ENCODE measurements around the gene RHNO1. TPM values are rescaled to one million over a fixed set of nuclear protein-coding genes. Genes with fewer than 3 reads are reported as not detected.

RHNO1 gene
- total and polyA plus RNA-seq, 2 of the 8 experiments (the other 6 are each of a cell fraction or from before 2014, with no cell fraction given): 55.8 to 56.9 TPM

DNA sequence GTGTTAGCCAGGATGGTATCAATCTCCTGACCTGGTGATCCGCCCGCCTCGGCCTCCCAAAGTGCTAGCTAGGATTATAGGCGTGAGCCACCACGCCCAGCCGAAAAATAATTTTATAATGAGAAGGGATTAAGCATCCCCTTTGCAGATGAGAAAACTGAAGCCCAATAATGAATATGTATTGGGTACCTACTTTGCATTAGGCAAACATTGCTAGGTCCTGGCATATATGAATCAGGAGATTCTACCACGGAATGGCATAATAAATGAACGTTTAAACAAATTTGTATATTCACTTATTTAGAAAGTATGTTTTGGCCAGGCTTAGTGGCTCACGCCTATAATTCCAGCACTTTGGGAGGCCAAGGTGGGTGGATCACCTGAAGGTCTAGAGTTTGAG is 46.0 kb downstream of the RHNO1 start (continued):
- TF ChIP-seq CHD7 (IDR thresholded peaks at IDR 0.05; ENCODE audit: insufficient replicate concordance, low read length) (no peak), TAF1 (IDR thresholded peaks at IDR 0.05; ENCODE audit: low read depth, low read length) (no peak), ATF2 (IDR thresholded peaks at IDR 0.05; ENCODE audit: low read length) (no peak), CBX8 (IDR thresholded peaks at IDR 0.05; ENCODE audit: borderline replicate concordance, low read depth, low read length) (no peak), EP300 (IDR thresholded peaks at IDR 0.05; ENCODE audit: borderline replicate concordance in 1 of 2, low read depth in 2 of 2, low read length in 2 of 2) (no peak), POLR2A (IDR thresholded peaks at IDR 0.05; ENCODE audit: control extremely low read depth in 1 of 2, low read depth in 2 of 2, low read length in 2 of 2) (no peak), FOSL1 (IDR thresholded peaks at IDR 0.05; ENCODE audit: insufficient read depth, low read depth, low read length) (no peak), ASH2L (IDR thresholded peaks at IDR 0.05; ENCODE audit: low read length) (no peak), MAFK (IDR thresholded peaks at IDR 0.05; ENCODE audit: low read depth, low read length) (no peak)
